Embryonic facial prominence (tissue), 1 donor: ENCODE measurements around the gene CCDC177.
A peak's percentile ranks its signal among the peaks of the same experiment; 100 is the strongest.
"Not testable (repeated sequence)": the region's sequence is repeated elsewhere in the genome, so short reads cannot be mapped to it uniquely, and the experiment has no call there.

Experiments used
- DNase-seq: peaks from one replicate; pipeline ENCODE4 v3.0.0-alpha.2; 2016; ENCODE audit errors: extremely low spot score

CCDC177 gene

GRCh38 chr14:69600304-69600891 is 25.7 kb upstream of the CCDC177 start:
- no peak for DNase-seq

GRCh38 chr14:69599431-69599830 is 24.8 kb upstream of the CCDC177 start:
- DNase-seq = not testable (repeated sequence)

- DNase-seq = no peak
Observed at GRCh38 chr14:69595336-69595735, 20.7 kb upstream of the CCDC177 start.

GRCh38 chr14:69594846-69595245 is 20.2 kb upstream of the CCDC177 start:
- DNase-seq = peak; percentile 29

GRCh38 chr14:69593018-69593677 is 18.5 kb upstream of the CCDC177 start:
- DNase-seq = peak; percentile 89

GRCh38 chr14:69591317-69591716 is 16.6 kb upstream of the CCDC177 start:
- no peak for DNase-seq

GRCh38 chr14:69587389-69587788 is 12.7 kb upstream of the CCDC177 start:
- no peak for DNase-seq

GRCh38 chr14:69586404-69586803 is 11.7 kb upstream of the CCDC177 start:
- DNase-seq = no peak

GRCh38 chr14:69584389-69584788 is 9.7 kb upstream of the CCDC177 start:
- no peak for DNase-seq

- no peak for DNase-seq
Observed at GRCh38 chr14:69582829-69583228, 8.2 kb upstream of the CCDC177 start.

GRCh38 chr14:69582212-69582611 is 7.5 kb upstream of the CCDC177 start:
- no peak for DNase-seq

GRCh38 chr14:69581316-69581935 is 6.8 kb upstream of the CCDC177 start:
- no peak for DNase-seq

- DNase-seq = no peak
Observed at GRCh38 chr14:69580009-69580577, 5.4 kb upstream of the CCDC177 start.

- no peak for DNase-seq
Observed at GRCh38 chr14:69579476-69579875, 4.8 kb upstream of the CCDC177 start.

- no peak for DNase-seq
Observed at GRCh38 chr14:69574954-69575295, 254 bp upstream of the CCDC177 start.

- no peak for DNase-seq
Observed at GRCh38 chr14:69573831-69574262, 824 bp downstream of the CCDC177 start.

GRCh38 chr14:69573205-69573830 is 1.4 kb downstream of the CCDC177 start:
- no peak for DNase-seq

GRCh38 chr14:69572841-69573135 is 1.9 kb downstream of the CCDC177 start:
- no peak for DNase-seq

GRCh38 chr14:69572030-69572840 is 2.4 kb downstream of the CCDC177 start:
- DNase-seq = no peak

GRCh38 chr14:69571449-69572029 is 3.1 kb downstream of the CCDC177 start:
- DNase-seq = no peak

- DNase-seq = no peak
Observed at GRCh38 chr14:69570836-69571330, 3.8 kb downstream of the CCDC177 start.
